ENCODE results near the gene MBNL3.

Gene MBNL3

GRCh38 chrX:132411310-132411977, 77.4 kb downstream of the MBNL3 start:
- TF ChIP-seq, protein P1, sequence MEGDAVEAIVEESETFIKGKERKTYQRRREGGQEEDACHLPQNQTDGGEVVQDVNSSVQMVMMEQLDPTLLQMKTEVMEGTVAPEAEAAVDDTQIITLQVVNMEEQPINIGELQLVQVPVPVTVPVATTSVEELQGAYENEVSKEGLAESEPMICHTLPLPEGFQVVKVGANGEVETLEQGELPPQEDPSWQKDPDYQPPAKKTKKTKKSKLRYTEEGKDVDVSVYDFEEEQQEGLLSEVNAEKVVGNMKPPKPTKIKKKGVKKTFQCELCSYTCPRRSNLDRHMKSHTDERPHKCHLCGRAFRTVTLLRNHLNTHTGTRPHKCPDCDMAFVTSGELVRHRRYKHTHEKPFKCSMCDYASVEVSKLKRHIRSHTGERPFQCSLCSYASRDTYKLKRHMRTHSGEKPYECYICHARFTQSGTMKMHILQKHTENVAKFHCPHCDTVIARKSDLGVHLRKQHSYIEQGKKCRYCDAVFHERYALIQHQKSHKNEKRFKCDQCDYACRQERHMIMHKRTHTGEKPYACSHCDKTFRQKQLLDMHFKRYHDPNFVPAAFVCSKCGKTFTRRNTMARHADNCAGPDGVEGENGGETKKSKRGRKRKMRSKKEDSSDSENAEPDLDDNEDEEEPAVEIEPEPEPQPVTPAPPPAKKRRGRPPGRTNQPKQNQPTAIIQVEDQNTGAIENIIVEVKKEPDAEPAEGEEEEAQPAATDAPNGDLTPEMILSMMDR (conservative IDR thresholded peaks at IDR 0.05; ENCODE audit: low read depth, low read length), result no peak
- DNase-seq (ENCODE audit: low read depth), result no peak
- no peak overlapping the region for H3K4me3 ChIP-seq (ENCODE audit: low read length)

GRCh38 chrX:132409780-132410556, 78.9 kb downstream of the MBNL3 start:
- no peak for DNase-seq (ENCODE audit: low read depth)
- TF ChIP-seq, protein P1 (conservative IDR thresholded peaks at IDR 0.05; ENCODE audit: low read depth, low read length), result no peak
- no peak overlapping the region for H3K4me3 ChIP-seq (ENCODE audit: low read length)

DNA sequence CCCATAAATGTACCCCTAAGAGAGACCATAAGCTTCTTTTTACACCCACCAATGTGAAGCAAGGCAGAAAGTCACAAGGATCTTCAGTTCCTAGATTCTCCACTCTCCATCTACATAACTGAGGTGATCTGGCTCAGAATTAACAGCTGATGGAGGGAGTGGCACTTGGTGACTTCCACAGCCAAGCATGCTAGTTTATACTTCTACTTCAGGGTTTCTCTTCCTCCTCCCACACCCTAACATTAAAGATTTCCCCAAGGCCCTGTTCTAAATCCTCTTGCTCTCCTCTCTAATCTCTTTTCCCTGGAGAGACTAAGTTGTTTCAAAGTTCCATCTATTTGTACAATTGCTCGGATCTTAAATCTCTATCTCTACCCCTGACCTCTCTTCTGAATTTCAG, 81.1 kb downstream of the MBNL3 start:
- TF ChIP-seq, protein P1 (conservative IDR thresholded peaks at IDR 0.05; ENCODE audit: low read depth, low read length), result no peak
- H3K4me3 ChIP-seq (ENCODE audit: low read length), result no peak overlapping the region
- no peak for DNase-seq (ENCODE audit: low read depth)

- no peak for DNase-seq (ENCODE audit: low read depth)
- TF ChIP-seq, protein P1 (conservative IDR thresholded peaks at IDR 0.05; ENCODE audit: low read depth, low read length), result no peak
- H3K4me3 ChIP-seq (ENCODE audit: low read length), result no peak overlapping the region
Measured at GRCh38 chrX:132406106-132406505, 82.7 kb downstream of the MBNL3 start.

DNA sequence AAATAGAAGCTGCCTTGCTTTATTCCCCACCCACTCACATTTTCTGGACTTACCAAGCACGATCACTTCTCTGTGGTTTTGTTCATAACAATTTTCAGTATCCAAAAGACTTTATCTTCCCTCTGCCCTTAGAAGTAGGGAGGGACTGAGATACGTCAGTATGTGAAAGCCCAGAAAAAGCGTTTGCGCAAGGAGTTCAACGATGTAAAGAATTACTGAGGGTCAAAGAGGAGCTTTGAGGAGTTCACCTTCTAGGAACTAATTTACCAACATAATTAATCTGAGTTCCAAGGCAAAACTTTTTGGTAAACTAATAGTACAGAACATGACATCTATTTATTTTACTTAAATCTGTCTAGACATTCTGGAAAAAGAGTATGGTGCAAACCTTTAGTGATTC, 84.6 kb downstream of the MBNL3 start:
- no peak for DNase-seq (ENCODE audit: low read depth)

GRCh38 chrX:132401935-132402334, 86.9 kb downstream of the MBNL3 start:
- no peak overlapping the region for H3K4me3 ChIP-seq (ENCODE audit: low read length)
- DNase-seq (ENCODE audit: low read depth), result no peak
- TF ChIP-seq, protein P1 (conservative IDR thresholded peaks at IDR 0.05; ENCODE audit: low read depth, low read length), result no peak

More for the DNA sequence above, 84.6 kb downstream of the MBNL3 start:
- H3K4me3 ChIP-seq (ENCODE audit: low read length), result no peak overlapping the region
- TF ChIP-seq, protein P1 (conservative IDR thresholded peaks at IDR 0.05; ENCODE audit: low read depth, low read length), result no peak

- no peak for DNase-seq (ENCODE audit: low read depth)
- TF ChIP-seq, protein P1 (conservative IDR thresholded peaks at IDR 0.05; ENCODE audit: low read depth, low read length), result no peak
- H3K4me3 ChIP-seq (ENCODE audit: low read length), result no peak overlapping the region
Measured at GRCh38 chrX:132400706-132401105, 88.1 kb downstream of the MBNL3 start.
